SW480 (cell line): ENCODE results near the gene CEP78.

Experiments
- DNase-seq: peaks from one replicate; pipeline ENCODE4 v3.0.0-alpha.2; 2016; ENCODE audit warnings: low spot score

Gene CEP78

GRCh38 chr9:78286946-78287388, 51.1 kb downstream of the CEP78 start:
- DNase-seq, result no peak

GRCh38 chr9:78288214-78288892, 52.5 kb downstream of the CEP78 start:
- no peak for DNase-seq

- no peak for DNase-seq
These were observed 53.6 kb downstream of the CEP78 start for GRCh38 chr9:78289474-78289873.

GRCh38 chr9:78291240-78291925, 55.5 kb downstream of the CEP78 start:
- no peak for DNase-seq

GRCh38 chr9:78292026-78292425, 56.2 kb downstream of the CEP78 start:
- no peak for DNase-seq

- DNase-seq, result peak; percentile 55
These were observed 57.0 kb downstream of the CEP78 start for GRCh38 chr9:78292716-78293497.

- peak; percentile 31 for DNase-seq
These were observed 58.7 kb downstream of the CEP78 start for GRCh38 chr9:78294290-78295176.

- DNase-seq, result no peak
These were observed 59.3 kb downstream of the CEP78 start for GRCh38 chr9:78295177-78295575.

- DNase-seq, result peak; percentile 21
These were observed 59.9 kb downstream of the CEP78 start for GRCh38 chr9:78295731-78296130.

- peak; percentile 73 for DNase-seq
These were observed 60.5 kb downstream of the CEP78 start for GRCh38 chr9:78296201-78296892.

- DNase-seq, result peak; percentile 98
These were observed 61.2 kb downstream of the CEP78 start, which contains the start of gene PSAT1 for GRCh38 chr9:78296893-78297671. Gene PSAT1, plus strand, starts transcription at chr9:78297125. Its CDS starts 86 bp downstream, at chr9:78297211.

GRCh38 chr9:78297672-78297961, 61.7 kb downstream of the CEP78 start:
- DNase-seq, result no peak

- DNase-seq, result no peak
These were observed 62.3 kb downstream of the CEP78 start for GRCh38 chr9:78298046-78298765.

GRCh38 chr9:78300209-78300608, 64.3 kb downstream of the CEP78 start:
- no peak for DNase-seq

GRCh38 chr9:78301466-78301865, 65.6 kb downstream of the CEP78 start:
- DNase-seq, result no peak

GRCh38 chr9:78303377-78304062, 67.6 kb downstream of the CEP78 start:
- DNase-seq, result no peak

GRCh38 chr9:78304357-78304756, 68.5 kb downstream of the CEP78 start:
- no peak for DNase-seq

- no peak for DNase-seq
These were observed 70.6 kb downstream of the CEP78 start for GRCh38 chr9:78306222-78307076.
